ENCODE measurements around the gene GFPT2.

The GFPT2 gene

DNA sequence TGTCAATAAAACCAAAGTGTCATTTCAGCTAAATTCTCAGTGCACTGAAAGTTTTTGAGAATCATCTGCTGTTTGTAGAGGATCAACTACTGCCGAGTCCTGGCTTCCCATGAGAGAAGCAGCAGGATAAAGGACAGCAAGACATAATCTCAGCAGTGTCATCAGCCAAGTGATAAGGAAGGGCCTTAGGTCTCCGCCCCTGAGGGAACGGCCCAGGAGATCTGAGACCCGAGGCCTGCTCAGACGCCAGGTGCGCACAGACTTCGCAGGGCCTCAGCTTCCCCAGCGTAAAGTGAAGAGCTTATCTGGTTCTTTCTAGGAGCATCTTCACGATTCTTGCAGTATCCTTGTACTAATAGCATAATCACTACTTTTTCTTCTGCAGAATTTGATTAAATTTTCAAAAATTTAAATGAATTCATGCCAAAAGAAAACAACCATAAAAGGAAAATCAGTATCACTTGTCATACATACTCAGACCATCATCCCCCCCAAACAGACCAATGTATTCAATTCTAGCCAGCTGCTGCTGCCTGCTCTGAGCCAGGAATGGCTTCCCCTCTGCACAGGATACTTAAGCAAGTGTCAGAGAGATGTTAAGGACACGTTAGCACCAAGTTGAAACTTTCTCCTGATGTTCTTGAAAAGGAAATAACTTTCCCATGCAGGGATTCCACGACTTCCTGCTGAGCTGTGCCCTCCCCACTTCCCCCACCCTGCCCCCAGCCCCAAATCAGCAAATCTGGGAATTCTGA is 2.2 kb downstream of the GFPT2 start:
- DNase-seq = no peak

DNA sequence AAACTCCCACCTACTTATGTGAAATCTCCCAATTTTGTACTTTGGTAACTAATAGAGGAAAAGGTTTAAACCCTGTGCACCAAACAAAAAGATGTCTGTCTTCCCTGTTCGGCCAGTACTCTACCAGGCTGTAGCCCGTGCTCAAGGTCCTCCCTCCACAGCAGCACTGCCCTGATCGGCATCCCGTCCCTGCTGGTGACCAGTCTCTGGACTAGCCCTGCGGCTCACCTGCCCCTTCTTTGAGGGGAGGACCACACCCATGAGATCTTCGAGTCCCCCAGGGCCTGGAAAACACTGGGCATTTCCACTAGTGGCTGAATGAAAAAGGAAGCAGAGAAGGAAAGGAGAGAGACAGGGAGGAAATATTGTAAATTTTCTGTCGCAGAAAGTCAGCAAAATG is 2.8 kb downstream of the GFPT2 start:
- no peak for DNase-seq

DNA sequence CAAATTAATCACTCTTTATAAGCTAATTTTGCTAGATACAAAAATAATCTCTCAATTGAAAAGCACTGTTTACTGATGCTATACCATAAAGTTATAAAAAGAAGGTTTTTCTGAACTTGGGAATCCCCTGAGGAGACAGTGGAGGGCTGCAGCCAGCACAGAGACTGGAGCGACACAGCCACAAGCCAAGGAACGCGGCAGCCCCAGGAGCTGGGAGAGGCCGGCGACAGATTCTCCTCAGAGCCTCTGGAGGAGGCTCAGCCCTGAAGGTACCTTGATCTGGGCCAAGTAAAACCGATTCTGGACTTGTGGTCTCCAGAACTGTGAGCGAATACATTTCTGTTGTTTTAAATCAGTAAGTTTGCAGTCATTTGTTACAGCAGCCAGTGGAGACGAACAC is 3.7 kb downstream of the GFPT2 start:
- DNase-seq = no peak

DNA sequence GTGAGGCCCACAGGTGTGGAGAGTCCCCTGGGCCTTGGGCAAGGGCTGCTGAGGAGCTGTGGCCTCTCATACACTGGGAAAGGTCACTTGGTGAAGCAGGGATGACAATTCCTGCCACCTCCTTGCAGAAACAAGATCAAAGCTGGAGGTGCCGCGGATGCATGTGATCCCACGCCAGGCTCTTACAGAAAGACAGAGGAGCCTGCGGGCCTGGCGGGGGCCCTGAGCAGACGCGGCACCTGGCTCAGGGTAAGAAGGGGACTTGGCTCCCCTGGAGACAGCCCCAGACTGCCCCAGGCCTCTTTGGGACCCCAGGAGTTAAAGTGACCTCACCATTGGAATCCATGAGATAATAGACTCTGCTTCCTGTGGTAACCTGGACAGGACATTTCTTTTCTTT is 4.8 kb downstream of the GFPT2 start:
- no peak for DNase-seq

DNA sequence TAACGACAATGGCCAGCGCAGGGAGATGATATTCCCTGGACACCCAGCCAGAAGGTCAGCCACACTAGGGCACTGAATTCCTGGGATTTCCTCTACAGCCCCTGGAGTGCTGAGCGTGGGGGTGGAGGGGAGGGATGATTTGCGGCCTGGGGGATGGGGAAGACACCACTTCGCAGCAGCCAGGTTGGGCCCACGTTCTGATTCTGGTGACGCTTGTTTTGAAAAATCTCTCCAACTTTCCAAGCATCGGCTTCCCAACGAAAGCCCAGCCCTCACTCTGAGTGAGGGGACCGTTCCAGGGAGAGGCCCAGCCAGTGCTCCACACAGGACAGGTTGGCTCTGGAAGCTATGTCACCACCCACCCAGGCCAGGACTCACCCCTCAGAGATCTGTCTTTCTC is 5.4 kb downstream of the GFPT2 start:
- DNase-seq = no peak

DNA sequence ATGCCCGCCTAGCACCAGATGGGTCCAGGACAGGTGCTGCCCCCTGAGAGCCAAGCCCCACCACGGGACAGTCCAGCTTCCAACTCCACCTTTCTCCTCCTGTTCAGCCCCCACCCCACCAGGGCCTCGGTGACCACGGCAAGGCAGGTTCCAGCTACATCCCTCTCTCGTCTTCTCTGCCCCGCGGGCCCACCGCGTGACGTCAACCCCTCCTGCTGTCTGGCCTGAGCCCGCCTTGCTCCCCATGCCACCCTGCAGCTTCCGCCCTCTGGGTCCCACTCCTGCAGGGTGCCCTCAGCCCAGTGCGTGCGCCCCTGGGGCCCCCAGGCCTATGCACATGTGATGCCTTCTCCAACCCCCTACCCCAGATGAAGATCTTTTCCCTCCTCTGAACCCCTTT is 6.8 kb downstream of the GFPT2 start:
- no peak for DNase-seq

DNA sequence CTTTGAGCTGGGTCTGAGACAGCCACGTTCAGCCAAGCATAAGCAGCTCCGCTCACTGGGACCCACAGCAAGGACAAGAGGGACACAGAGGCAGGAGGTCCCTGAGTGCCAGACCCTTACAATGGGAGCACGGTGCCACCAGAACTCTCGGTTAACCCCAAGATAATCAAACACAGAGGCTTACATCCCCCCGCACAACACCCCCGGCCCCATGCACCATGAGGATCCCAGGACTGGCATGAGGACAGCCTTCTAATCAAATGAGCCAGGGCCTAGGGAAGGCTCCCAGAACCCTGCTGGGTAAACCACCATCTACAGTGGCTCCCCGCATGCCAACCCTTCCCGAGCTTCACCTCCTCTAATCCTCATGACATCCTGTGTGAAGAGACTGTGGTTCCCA is 7.4 kb downstream of the GFPT2 start:
- DNase-seq = no peak

DNA sequence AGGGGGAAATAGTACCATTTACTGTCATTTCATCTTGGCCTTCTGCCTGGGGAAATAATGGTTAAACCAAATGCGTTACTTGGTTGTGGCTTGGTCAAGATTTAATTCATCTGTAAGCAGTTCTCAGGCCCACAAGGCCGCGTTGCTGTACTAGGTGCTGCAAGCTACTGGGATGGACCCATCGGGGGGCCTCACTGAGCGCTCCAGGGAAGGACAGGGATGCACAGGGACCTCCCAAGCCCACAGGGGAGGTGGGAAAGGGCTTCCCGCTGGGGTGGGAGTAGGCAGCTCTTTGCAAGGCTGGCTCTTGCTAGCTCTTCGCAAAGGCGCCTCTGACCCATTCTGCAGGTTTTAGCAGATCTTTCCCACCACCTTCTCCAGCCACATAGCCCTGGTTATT is 8.0 kb downstream of the GFPT2 start:
- no peak for DNase-seq

DNA sequence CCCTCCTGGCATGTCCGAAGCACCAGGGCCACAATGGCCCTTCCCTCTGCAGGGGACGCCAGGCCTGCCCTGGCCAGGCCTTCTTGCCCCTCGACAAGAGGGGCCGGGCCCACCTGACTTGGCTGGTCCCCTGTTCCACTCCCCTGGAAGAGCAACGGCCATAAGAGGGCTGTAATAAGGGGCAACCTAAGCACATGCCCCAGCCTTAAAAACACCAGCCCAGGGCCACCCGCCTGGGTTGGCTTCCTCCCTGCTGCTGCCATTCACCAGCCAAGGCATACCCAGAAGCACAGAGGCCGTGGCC is 8.5 kb downstream of the GFPT2 start:
- no peak for DNase-seq

DNA sequence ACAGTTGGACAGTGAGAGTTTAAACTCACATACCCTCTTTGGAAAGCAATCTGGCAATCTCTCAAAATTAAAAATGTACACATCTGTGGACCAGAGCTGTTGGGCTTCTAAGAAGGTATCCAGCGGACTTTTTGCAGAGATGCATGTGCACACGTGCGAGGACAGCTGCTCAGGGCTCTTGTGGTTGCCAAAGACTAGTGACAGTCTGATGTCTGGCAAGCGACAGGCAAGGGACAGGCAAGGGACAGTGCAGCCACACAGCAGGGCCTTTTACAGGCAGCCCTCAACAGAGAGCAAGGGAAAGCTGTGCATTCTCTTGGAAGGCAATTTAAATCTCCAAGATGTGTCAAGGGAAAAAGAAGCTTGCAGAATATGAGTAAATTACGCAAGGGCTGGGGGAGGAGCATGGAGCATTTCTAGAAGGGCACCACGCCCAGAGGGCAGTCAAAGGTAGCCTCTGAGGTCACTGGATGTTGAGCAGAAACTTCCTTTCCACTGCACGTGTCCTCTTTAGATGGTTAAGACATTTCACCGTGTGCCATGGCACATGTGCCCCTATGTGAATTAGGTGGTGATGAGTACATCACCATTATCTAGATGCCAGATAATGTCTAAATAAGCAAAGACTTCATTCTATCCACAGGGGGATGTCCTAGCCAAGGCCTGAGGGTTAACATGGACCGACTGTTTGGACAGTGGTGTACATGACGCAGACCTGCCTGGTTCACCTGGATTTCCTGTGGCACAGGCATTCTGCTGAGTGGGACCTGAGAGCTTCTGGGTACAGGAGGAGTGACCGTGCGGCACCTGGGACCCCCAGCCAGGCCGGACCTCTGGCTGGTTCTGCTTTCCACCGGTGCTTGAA is 9.1 kb downstream of the GFPT2 start:
- peak; percentile 26 for DNase-seq

DNA sequence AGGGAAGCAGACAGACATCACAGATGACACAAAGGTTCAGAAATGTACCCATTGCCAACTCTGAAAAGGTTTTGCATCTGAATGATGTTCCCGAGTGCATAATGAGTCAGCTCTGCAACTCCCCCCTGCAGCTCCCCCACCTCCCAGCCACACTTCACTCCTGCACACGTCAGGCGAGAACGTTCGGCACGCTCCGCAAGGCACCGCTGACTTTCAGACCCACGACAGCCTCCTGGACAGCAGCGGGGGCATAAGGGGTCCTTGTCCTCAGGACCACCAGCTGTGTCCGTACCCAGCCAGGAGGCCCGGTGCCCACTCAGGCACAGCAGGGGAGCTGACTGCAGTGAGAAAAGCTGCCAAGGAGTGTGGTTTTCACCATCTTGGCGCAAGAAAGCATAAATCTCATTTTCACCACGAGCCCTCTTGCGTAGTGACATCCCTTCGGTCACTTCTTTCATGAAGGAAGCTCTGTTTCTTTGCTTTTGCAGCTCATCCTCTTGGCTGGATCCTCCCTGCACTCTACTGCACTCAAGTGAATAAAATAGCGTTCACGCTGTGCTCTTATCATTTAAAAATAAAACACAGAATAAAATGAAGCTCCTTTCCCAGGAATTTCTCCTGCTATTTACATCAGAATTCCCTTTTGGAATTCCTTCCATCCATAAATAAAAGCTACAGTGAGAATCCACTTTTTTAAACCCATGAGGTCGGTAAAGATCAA is 9.9 kb downstream of the GFPT2 start:
- DNase-seq = no peak

DNA sequence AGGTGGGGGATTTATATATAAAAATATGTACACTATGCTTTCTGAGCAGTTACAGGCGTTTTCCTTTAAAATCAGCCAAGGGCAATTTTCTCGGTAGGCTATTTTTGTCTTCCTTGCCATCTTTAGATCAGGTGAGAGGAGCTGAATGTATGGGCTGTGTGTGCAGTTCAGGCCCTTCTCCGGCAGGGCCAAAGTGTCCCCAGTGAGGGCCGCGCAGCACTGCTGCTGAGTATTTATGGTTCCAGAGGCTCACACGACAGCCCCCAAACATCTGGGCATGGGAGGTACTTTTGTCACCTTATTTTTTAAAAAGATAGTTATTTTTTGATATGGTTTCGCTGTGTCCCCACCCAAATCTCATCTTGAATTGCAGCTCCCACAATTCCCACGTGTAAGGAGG is 11.5 kb downstream of the GFPT2 start:
- no peak for DNase-seq

DNA sequence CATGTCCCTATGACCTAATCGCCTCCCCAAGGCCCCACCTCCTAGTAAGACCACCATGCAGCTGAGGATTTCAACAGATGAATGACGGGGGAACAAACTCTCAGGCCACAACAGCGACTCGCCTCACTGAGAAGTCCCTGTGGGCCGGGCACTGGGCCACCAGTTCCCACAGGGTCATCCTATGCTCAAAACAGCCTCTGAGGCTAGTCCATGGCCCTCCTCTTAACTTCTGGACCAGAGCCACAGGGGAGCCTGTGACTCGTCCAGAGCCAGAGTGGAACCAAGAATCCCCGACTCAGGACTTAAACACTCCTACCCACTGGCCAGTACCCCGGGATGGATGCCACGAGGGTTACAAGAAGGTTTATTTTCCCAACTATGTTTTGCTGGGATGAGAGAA is 12.3 kb downstream of the GFPT2 start:
- DNase-seq = no peak

DNA sequence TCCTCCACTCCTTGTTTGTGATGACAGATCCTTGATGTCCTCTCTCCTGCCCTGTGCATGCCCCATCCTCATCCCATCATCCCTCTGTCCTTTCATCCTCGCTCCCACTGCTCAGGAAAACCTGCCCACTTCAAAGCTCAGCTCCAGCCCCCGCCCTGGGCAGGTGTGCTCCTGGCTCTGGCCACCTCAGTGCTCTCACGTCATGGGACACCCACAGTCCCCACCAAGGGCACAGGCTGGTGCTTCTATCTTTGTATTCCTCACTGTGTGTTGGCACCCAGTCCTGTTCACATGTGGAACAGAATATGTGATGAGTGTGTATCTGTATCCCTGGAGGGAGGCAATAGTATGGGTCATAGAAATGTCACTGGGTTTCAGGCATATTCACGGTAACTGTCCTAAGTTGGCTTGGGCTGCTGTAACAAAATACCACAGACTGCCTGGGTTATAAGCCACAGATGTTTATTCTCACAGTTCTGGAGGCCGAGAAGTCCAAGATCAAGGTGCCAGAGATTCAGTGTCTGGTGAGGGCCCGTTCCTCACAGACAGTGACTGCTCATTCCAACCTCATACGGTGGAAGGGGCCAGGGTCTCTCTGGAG is 13.5 kb downstream of the GFPT2 start:
- no peak for DNase-seq

DNA sequence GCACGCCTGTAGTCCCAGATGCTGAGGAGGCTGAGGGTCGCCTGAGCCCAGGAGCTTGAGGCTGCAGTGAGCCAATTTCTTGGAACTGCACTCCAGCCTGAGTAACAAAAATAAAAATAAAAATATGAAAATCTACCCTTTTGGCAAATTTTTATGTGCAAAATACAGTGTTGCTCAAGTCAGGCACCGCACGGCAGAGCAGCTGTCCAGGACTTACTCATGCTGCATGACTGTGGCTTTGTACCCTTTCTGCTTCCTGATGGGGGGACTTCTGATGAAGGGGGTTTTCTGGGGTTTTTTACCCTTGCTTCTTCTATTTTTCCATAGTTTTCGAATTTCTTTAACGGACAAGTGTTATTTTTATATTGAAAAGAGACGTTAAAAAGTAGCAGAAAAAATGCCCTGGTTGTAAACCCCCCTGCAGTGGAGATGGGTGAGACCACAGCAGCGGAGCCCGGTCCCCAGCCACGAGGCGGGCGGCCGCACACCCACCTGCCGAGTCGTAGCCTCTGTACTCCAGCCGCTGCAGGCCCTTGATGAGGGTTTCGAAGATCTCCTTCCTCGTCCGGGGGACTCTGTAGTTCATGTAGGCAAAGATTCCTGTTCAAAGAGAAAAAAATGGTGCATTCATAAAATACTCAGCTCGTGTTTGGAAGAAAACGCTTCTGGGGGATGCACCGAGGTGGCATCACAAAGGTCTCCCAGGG is 15.0 kb downstream of the GFPT2 start:
- DNase-seq = no peak

DNA sequence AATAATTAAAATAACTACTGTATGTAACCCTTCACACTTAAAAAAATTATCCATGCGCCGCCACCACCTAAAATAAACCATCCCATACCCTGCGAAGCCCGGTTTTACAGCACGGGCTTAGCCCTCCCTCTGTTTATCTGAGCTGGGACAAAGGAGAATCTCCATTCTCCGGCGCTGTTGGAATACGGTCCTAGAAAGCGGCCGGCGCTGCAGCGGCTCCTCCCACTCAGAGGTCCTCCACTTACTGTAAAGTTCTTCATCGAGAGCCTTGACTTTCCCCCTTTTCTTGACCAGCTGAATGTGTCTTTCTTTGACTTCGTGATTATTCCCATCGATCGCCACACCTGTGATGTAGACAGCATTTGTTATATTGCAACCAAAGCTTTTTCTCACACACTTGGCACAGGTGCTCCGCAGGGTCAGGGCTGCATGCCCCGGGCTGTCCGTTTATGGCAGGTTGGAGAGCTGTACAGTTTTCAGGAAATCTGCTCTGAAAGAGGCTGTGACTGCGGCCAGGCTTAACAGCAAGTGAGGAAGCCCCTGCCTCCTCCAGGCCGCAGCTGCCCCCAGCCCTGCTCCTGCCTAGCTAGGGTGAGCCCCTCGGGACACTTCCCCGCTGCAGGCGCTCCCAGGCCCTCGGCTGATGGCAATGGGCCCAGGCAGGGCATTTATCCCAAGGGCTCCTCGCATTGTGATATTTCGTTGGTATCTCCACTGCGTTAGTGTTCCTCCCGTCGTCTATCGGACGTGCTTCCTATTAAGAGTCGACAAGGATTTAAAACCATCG is 16.7 kb downstream of the GFPT2 start:
- no peak for DNase-seq

DNA sequence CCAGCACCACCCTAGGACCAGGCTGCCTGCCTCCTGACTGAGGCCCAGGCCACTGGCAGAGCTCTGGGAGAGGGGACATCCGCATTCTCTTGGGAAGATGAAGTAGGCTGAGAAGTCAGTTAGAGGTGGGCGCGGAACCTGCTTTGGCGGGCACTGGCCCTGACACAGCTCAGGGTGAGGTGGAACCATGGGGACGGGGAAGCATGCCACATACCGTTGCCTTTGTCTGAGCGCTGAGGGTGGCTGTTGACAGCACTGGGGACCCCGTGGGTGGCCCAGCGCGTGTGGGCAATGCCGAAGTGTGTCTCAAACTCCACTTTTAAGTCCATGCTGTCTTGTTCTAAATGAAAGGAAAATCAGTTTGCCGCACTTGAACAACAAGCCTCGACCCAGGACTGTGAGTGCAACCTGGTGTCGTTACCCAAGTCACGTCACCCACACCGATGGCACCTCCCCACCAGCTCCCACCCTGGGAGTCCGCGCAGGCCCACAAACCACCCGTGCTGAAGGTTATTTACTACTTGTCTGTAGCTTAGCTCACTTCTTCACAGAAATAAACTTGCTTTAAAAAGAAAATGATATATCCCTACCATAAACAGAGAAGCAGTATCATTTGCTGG is 17.4 kb downstream of the GFPT2 start:
- no peak for DNase-seq

DNA sequence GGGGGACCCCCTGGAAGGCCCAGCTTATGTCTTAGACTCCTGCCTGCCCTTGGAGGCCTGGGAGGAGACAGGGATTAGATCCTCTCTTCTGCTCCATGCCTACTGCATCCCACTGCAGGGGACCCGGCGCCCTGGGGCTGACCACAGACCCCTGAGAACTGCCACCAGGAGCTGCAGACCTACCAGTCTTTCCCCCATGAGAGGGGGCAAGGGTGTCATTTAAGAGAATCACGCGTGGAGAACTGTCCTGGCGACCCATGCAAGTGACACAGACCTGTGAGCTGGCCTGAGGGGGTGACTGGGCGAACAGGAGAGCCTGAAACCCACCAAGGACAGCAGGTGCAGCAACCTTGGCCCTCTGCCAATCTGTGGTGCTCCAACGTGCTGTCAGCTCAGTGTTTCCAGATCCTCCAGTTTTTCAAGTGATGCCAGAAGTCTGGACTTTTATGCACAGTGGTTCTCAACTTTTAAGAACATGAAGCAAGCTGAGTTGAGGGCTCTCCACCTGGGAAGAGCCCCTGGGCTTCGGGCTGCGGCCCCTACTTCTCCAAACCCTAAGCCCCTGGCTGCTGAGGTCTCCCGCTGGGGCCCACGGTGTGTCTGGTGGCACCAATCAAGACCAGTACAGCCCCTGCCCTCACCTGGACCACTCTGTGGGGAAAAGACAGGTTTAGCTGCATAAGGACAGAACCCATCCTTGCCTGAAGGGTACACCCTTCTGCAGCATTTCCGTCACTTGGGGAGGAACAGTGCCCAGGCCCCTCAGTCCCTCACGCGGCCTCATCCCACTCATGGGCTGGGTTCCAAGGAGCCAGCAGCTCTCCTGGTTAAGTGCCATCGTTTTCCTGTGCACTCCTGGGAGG is 18.2 kb downstream of the GFPT2 start:
- no peak for DNase-seq

DNA sequence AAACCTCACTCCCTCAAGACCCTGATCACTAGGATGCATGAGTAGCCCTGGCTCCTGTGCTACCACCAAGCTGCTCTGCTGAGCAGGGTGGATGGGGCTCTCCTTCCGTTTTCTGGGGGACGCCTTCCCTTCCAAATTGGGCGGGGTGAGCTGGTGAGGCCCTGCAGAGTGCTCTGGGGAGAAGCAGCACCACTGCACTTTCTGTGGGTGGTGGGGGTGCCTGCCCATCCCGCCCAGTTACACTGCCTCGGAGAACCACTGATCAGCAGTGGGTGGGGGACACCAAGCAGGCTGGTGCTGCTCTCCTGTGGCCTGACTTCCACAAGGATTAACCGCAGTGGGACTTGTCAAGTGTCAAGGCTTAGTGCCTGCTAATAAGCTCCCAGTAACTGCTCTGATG is 19.0 kb downstream of the GFPT2 start:
- no peak for DNase-seq

DNA sequence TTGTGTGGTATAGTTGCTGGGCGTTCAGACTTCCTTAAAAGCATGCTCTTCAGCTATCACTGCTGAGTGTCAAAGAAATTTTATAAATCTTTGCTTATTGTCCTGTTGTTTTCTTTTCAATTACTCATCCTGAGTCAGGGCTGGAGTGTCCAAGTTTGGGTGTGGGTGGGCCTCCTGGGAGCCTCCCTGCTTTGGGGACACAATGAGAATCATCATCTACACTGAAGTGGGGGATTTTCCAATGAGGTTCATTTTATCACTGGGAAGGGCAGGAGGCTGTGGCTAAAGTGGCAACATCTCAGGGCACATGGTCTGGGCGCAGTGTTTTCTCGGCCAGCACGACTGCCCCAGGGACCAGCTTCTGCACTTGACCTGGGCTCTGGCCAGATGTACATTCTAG is 19.5 kb downstream of the GFPT2 start:
- no peak for DNase-seq

DNA sequence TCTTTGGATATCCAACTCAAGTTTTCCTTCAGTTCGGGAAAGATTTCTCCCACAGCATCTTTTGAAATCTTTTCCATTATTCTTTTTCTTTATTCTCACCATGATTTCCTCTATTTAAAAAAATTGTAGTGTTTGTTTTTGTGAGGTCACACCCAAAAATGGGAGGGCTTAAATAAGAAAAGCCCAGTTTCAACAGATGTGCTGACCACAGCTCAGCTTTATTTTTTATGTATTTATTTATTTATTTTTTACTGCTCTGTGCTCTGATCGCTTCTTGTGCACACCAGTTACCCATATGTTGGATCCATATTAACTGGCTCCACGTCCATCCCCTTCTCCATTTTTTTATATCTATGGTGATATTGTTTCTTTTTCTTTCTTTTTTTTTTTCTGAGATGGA is 20.3 kb downstream of the GFPT2 start:
- no peak for DNase-seq

All from NCI-H524 treated with DMSO at 0.1 percent for 48 hours (cell line).